SH-SY5Y (cell line): ENCODE data around the gene PHKB.

Experiments
- GATA2 ChIP-seq: IDR thresholded peaks from 2 replicates; pipeline ENCODE4 v1.6.1; 2011; ENCODE audit warnings: mild to moderate bottlenecking, low read depth, low read length
- GATA3 ChIP-seq: IDR thresholded peaks from 2 replicates; pipeline ENCODE4 v1.6.1; 2011; ENCODE audit warnings: low read depth, mild to moderate bottlenecking, low read length, moderate library complexity

GRCh38 chr16:47599512-47599911 lies 138.4 kb downstream of the PHKB start:
- no peak for TF ChIP-seq GATA2
- TF ChIP-seq GATA3 = no peak
